Mesothelial cell of epicardium (in vitro differentiated cells): Measurements from ENCODE around the gene CGB1. TPM values are rescaled to one million over a fixed set of nuclear protein-coding genes. Genes with fewer than 3 reads are reported as not detected.

ENCODE experiments used
- DNase-seq, 2 experiments: peaks; one replicate each; pipeline ENCODE4 v3.0.0; 2021; ENCODE audit warnings: low spot score in 2 of 2; ENCODE audit not compliant: unreplicated experiment in 2 of 2
- H3K27ac Mint-ChIP-seq: 2 replicates; pipeline ENCODE4 v1.8.0; 2021; ENCODE audit warnings: mixed read lengths
- H3K27me3 Mint-ChIP-seq: 2 replicates; pipeline ENCODE4 v1.8.0; 2021; ENCODE audit warnings: low read depth, mixed read lengths
- H3K36me3 Mint-ChIP-seq: 2 replicates; pipeline ENCODE4 v1.8.0; 2021; ENCODE audit warnings: mixed read lengths
- H3K4me1 Mint-ChIP-seq: 2 replicates; pipeline ENCODE4 v1.8.0; 2021; ENCODE audit warnings: mixed read lengths
- H3K4me3 Mint-ChIP-seq: 2 replicates; pipeline ENCODE4 v1.8.0; 2021; ENCODE audit warnings: mild to moderate bottlenecking, moderate library complexity, mixed read lengths
- H3K9me3 Mint-ChIP-seq: 2 replicates; pipeline ENCODE4 v1.8.0; 2021; ENCODE audit warnings: mixed read lengths
- total RNA-seq: library from RNA; stranded (reverse); gene quantifications from 3 replicates; pipeline ENCODE4 v1.2.1, GENCODE V29; 2021
- TF ChIP-seq, protein P1 (sequence below): fragments of 200-600 bp; sonication (generic); IDR thresholded peaks from one replicate; pipeline ENCODE4 v1.5.0; 2021; ENCODE audit warnings: antibody characterized with exemption; ENCODE audit not compliant: unreplicated experiment

The CGB1 gene
- total RNA-seq, 1 donor from 2014 or later: not detected

DNA sequence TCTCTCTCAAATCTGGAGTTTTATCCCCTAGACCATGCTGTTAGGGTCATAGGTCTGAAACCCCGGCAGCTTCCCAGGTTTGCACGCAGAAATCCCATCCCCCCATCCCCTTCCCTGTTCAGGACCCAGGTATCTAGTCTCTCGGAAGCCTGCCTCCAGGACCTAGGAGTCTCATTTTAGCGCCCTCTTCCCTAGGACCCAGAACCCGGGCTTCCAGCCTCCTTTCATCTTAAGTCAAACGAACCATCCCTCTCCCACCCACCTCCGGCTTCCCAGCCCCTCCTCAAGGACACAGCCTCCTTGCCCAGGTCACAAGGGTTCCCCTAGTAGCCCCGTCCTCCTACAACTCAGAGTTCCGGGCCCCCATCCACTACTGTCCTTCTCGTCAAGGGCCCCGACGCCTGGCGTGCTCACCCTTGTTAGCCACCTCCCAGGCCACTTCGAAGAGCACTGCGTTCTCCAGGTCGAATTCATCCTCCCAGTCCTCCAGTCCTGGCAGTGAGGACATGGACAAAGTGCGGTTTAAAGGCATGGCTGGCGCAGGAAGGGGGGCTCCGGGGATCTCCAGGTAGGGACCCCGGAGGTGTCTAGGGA is 44.0 kb downstream of the CGB1 start:
- no peaks in the 10 kb centered on the region for H3K9me3 Mint-ChIP-seq
- TF ChIP-seq, protein P1, sequence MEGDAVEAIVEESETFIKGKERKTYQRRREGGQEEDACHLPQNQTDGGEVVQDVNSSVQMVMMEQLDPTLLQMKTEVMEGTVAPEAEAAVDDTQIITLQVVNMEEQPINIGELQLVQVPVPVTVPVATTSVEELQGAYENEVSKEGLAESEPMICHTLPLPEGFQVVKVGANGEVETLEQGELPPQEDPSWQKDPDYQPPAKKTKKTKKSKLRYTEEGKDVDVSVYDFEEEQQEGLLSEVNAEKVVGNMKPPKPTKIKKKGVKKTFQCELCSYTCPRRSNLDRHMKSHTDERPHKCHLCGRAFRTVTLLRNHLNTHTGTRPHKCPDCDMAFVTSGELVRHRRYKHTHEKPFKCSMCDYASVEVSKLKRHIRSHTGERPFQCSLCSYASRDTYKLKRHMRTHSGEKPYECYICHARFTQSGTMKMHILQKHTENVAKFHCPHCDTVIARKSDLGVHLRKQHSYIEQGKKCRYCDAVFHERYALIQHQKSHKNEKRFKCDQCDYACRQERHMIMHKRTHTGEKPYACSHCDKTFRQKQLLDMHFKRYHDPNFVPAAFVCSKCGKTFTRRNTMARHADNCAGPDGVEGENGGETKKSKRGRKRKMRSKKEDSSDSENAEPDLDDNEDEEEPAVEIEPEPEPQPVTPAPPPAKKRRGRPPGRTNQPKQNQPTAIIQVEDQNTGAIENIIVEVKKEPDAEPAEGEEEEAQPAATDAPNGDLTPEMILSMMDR: no peak
- peaks cover 15% of the 10 kb centered on the region for H3K36me3 Mint-ChIP-seq
- peaks cover 31% of the 10 kb centered on the region for H3K4me1 Mint-ChIP-seq
- DNase-seq: peak in 1 of 2 experiments; percentile 49
- H3K27me3 Mint-ChIP-seq: no peaks in the 10 kb centered on the region
- H3K4me3 Mint-ChIP-seq: peak overlapping the region; percentile 93
- peak overlapping the region; percentile 99 for H3K27ac Mint-ChIP-seq

DNA sequence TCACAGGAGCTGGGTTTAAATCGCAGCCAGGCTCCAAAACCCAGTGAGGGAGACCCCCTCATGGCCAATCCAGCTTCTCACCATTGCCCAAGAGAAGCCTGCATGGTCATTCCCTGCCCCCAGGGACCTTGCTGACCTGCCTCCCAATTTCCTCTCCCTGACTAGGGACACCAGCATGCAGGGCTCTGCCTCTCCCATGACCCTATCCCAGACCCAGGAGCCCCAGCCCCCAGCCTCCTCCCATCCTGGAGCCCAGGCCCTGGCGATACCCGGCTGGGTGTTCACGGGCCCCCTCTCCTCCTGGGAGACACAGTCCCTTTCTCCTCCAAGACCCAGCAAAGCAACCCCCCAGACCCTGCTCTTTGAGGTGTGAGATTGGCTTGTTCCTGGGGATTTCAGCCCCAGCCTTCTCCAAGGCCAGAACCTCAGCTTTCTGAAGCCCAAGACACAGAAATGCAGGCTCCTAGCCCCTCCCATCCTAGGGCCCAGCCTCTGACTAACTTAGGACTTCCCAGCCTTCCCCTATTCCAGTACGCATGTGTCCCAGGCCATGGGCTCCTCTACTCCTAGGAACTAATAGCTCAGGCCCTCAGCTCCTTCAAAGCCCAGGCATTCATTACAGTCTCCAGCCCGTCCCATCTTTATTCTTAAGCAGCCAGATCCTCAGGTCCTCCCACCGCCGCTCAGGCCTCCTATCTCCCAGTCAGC is 44.7 kb downstream of the CGB1 start:
- DNase-seq: no peak
- H3K36me3 Mint-ChIP-seq: peaks cover 18% of the 10 kb centered on the region
- H3K27me3 Mint-ChIP-seq: no peaks in the 10 kb centered on the region
- H3K27ac Mint-ChIP-seq: peak overlapping the region; percentile 99
- peak overlapping the region; percentile 93 for H3K4me3 Mint-ChIP-seq
- no peaks in the 10 kb centered on the region for H3K9me3 Mint-ChIP-seq
- peaks cover 31% of the 10 kb centered on the region for H3K4me1 Mint-ChIP-seq
- TF ChIP-seq, protein P1: no peak

GRCh38 chr19:48991011-48991609 is 45.6 kb downstream of the CGB1 start:
- H3K27ac Mint-ChIP-seq: no peak overlapping the region
- H3K4me3 Mint-ChIP-seq: peak overlapping the region; percentile 15
- peaks cover 18% of the 10 kb centered on the region for H3K36me3 Mint-ChIP-seq
- DNase-seq: no peak
- H3K4me1 Mint-ChIP-seq: peaks cover 31% of the 10 kb centered on the region
- TF ChIP-seq, protein P1: no peak
- H3K9me3 Mint-ChIP-seq: no peaks in the 10 kb centered on the region
- no peaks in the 10 kb centered on the region for H3K27me3 Mint-ChIP-seq

DNA sequence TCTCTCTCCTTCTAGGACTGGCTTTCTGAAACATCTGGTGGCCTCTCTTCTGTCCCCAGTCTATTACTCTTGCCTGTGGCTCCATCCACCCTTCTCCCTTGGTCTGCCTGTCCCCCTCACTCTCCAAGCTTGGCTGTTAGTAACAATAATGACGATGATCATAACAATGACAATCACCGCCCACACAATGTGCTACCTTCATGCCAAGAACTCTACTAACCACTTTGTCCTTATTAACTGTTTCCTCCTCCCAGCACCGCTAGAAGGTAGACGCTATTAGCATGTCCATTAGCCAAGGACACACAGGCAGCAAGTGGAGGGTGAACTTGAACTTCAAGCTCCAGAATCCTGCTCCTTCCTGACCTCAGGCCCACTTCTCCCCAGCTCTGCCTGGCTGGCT is 46.3 kb downstream of the CGB1 start:
- Mint-ChIP-seq H3K27me3 (no peaks in the 10 kb centered on the region), H3K4me3 (peak overlapping the region; percentile 2), H3K9me3 (no peaks in the 10 kb centered on the region), H3K36me3 (peaks cover 22% of the 10 kb centered on the region), H3K4me1 (peaks cover 31% of the 10 kb centered on the region), H3K27ac (no peak overlapping the region)
- TF ChIP-seq, protein P1: no peak
- no peak for DNase-seq

- Mint-ChIP-seq H3K36me3 (peaks cover 24% of the 10 kb centered on the region), H3K4me1 (peaks cover 25% of the 10 kb centered on the region), H3K27ac (no peak overlapping the region), H3K9me3 (no peaks in the 10 kb centered on the region), H3K27me3 (no peaks in the 10 kb centered on the region), H3K4me3 (no peak overlapping the region)
- TF ChIP-seq, protein P1: no peak
- DNase-seq: no peak
Observed at GRCh38 chr19:48989701-48990291, 46.9 kb downstream of the CGB1 start.
